ENCODE data around the gene BPHL. TPM values are rescaled to one million over a fixed set of nuclear protein-coding genes. Genes with fewer than 3 reads are reported as not detected.
"Not testable (repeated sequence)": the region's sequence is repeated elsewhere in the genome, so short reads cannot be mapped to it uniquely, and the experiment has no call there.

Gene BPHL
- total RNA-seq, 1 experiment from 2014 or later: 25.2 TPM

GRCh38 chr6:3156184-3157130 lies 37.9 kb downstream of the BPHL start:
- DNase-seq (ENCODE audit: low spot score): not testable (repeated sequence)

GRCh38 chr6:3157131-3157933 lies 38.8 kb downstream of the BPHL start, which contains the start of gene TUBB2A:
TUBB2A (minus strand) TSS chr6:3157544; CDS start chr6:3157463, 81 bp downstream.
- DNase-seq (ENCODE audit: low spot score): peak; percentile 54

GRCh38 chr6:3159805-3160781 lies 41.6 kb downstream of the BPHL start:
- peak; percentile 90 for DNase-seq (ENCODE audit: low spot score)

- peak; percentile 45 for DNase-seq (ENCODE audit: low spot score)
Measured at GRCh38 chr6:3162067-3162497, 43.6 kb downstream of the BPHL start.

GRCh38 chr6:3162565-3163247 lies 44.2 kb downstream of the BPHL start:
- peak; percentile 64 for DNase-seq (ENCODE audit: low spot score)

- no peak for DNase-seq (ENCODE audit: low spot score)
Measured at GRCh38 chr6:3163248-3163594, 44.7 kb downstream of the BPHL start.

GRCh38 chr6:3164388-3164787 lies 45.9 kb downstream of the BPHL start:
- no peak for DNase-seq (ENCODE audit: low spot score)

- peak; percentile 77 for DNase-seq (ENCODE audit: low spot score)
Measured at GRCh38 chr6:3165631-3166534, 47.4 kb downstream of the BPHL start.

- not testable (repeated sequence) for DNase-seq (ENCODE audit: low spot score)
Measured at GRCh38 chr6:3166535-3167225, 48.2 kb downstream of the BPHL start.

GRCh38 chr6:3168046-3168445 lies 49.5 kb downstream of the BPHL start:
- DNase-seq (ENCODE audit: low spot score): not testable (repeated sequence)

- DNase-seq (ENCODE audit: low spot score): not testable (repeated sequence)
Measured at GRCh38 chr6:3170676-3171075, 52.2 kb downstream of the BPHL start.

- DNase-seq (ENCODE audit: low spot score): not testable (repeated sequence)
Measured at GRCh38 chr6:3171313-3172175, 53.0 kb downstream of the BPHL start.

GRCh38 chr6:3172789-3173188 lies 54.3 kb downstream of the BPHL start:
- not testable (repeated sequence) for DNase-seq (ENCODE audit: low spot score)

- DNase-seq (ENCODE audit: low spot score): not testable (repeated sequence)
Measured at GRCh38 chr6:3173636-3174089, 55.2 kb downstream of the BPHL start.

GRCh38 chr6:3175715-3176402 lies 57.3 kb downstream of the BPHL start:
- no peak for DNase-seq (ENCODE audit: low spot score)

GRCh38 chr6:3176562-3177355 lies 58.2 kb downstream of the BPHL start:
- DNase-seq (ENCODE audit: low spot score): peak; percentile 96

Measured in A172 (cell line).